Endothelial cell (in vitro differentiated cells): ENCODE results near the gene EML3. TPM values are rescaled to one million over a fixed set of nuclear protein-coding genes. Genes with fewer than 3 reads are reported as not detected.
A peak's percentile ranks its signal among the peaks of the same experiment; 100 is the strongest.

Source experiments
- DNase-seq: peaks from one replicate; pipeline ENCODE4 v3.0.0; 2021; ENCODE audit warnings: low spot score
- H3K27ac Mint-ChIP-seq: one replicate; pipeline ENCODE4 v1.8.0; 2021; ENCODE audit warnings: mixed read lengths, inconsistent platforms; ENCODE audit not compliant: unreplicated experiment
- H3K27me3 Mint-ChIP-seq: one replicate; pipeline ENCODE4 v1.8.0; 2021; ENCODE audit warnings: mild to moderate bottlenecking, moderate library complexity, mixed read lengths, inconsistent platforms; ENCODE audit not compliant: unreplicated experiment
- H3K36me3 Mint-ChIP-seq: one replicate; pipeline ENCODE4 v1.8.0; 2021; ENCODE audit warnings: mild to moderate bottlenecking, low read depth, mixed read lengths, inconsistent platforms; ENCODE audit not compliant: unreplicated experiment
- H3K4me1 Mint-ChIP-seq: one replicate; pipeline ENCODE4 v1.8.0; 2021; ENCODE audit warnings: mild to moderate bottlenecking, mixed read lengths, inconsistent platforms; ENCODE audit not compliant: unreplicated experiment
- H3K4me3 Mint-ChIP-seq: one replicate; pipeline ENCODE4 v1.8.0; 2021; ENCODE audit warnings: mild to moderate bottlenecking, mixed read lengths, inconsistent platforms; ENCODE audit not compliant: unreplicated experiment
- H3K9me3 Mint-ChIP-seq: one replicate; pipeline ENCODE4 v1.8.0; 2021; ENCODE audit warnings: mixed read lengths, inconsistent platforms; ENCODE audit not compliant: unreplicated experiment
- total RNA-seq: library from RNA; stranded (reverse); fragmentation: NEBNext Ultra II Directional; extraction: Animal tissue kit (Norgen Biotek cat#: 25700); gene quantifications from one replicate; pipeline ENCODE4 v1.2.1, GENCODE V29; 2021; ENCODE audit not compliant: unreplicated experiment
- TF ChIP-seq, protein P1 (sequence below): fragments of 200-600 bp; sonication (generic); IDR thresholded peaks from one replicate; pipeline ENCODE4 v1.5.0; 2021; ENCODE audit warnings: antibody characterized with exemption; ENCODE audit not compliant: unreplicated experiment

The EML3 gene
- total RNA-seq, 1 donor from 2014 or later: 98.6 TPM

DNA sequence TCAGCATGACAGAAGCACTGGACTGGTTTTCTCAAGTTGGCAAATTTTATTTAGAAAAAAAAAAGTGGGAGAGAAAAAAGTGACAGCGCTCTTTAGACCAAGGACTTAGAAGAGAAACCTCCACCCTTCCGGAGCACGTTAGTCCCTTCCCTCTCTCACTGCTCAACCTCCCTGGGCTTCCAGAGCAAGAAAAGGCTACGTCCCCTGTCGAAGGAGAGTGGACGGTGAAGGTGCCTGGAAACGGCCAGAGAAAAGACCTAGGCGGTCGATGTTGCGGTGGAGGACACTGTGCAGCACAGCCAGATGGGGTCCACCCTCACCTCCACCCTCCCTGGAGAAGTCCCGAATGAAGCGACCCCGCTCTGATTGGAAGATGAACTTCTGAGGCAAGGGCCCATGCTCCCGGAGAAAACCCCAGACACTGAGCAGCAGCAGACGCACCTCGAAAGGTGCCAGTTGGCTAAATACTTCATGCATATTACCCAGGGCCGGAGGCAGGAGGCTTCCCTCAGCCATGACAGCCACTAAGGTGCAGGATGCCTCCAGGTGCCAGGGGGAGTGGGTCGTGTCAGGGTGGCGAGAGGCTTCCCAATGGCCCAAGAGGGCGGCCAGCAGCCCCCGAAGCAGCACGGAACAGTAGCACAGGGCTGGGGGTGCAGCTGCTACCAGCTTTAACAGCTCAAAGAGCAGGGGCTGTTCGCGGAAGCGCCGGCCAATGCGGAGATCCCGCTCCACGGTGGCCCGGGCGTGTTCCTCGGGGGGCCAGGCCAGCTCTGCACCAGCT, 34.4 kb upstream of the EML3 start:
- Mint-ChIP-seq H3K36me3 (peaks cover 34% of the 10 kb centered on the region), H3K27ac (peak overlapping the region; percentile 97), H3K9me3 (no peaks in the 10 kb centered on the region), H3K4me3 (peak overlapping the region; percentile 99), H3K27me3 (peaks cover 14% of the 10 kb centered on the region), H3K4me1 (peaks cover 15% of the 10 kb centered on the region)
- TF ChIP-seq, protein P1, sequence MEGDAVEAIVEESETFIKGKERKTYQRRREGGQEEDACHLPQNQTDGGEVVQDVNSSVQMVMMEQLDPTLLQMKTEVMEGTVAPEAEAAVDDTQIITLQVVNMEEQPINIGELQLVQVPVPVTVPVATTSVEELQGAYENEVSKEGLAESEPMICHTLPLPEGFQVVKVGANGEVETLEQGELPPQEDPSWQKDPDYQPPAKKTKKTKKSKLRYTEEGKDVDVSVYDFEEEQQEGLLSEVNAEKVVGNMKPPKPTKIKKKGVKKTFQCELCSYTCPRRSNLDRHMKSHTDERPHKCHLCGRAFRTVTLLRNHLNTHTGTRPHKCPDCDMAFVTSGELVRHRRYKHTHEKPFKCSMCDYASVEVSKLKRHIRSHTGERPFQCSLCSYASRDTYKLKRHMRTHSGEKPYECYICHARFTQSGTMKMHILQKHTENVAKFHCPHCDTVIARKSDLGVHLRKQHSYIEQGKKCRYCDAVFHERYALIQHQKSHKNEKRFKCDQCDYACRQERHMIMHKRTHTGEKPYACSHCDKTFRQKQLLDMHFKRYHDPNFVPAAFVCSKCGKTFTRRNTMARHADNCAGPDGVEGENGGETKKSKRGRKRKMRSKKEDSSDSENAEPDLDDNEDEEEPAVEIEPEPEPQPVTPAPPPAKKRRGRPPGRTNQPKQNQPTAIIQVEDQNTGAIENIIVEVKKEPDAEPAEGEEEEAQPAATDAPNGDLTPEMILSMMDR: no peak
- DNase-seq: no peak

DNA sequence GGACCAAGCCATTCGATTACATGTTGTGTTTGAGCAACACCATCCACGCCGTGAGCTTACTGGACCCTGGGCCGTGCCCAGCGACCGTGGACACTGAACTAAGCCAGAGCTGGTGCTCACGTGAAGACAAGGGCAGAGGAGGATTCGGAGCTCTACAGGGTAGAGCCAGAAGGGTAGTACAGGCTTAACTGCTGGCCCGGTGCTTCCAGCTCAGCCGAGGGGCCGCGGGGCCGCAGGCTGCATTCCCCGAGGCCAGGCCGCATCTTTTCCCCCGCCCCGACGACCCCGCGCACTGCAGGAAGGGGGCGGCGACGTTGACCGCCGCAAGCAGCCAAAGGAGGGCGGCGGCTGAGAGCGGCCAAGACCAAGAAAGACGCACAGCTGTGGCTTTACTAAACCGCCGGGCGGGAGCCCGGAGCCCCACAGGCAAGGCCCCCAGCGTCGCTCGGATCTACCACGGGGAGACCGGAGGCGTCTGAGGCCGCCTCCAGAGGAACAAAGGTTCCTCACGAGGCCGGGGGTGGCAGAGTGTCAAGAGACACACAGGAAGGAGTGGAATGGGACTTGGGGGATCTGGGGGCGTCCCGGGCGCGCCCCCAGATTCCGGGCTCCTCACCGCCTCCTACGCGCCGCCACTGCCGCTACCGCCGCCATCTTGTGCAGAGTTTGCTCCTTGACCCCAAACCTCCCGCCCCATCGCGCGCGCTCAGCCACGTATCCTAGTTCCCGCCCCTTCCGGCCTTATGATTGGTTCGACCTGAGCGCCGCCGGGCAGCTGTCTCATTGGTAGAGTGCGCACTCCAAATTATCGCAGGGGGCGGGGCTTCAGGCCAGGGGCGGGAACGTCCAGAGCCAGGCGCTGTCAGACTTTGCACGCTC, 33.6 kb upstream of the EML3 start, which contains the start of gene GANAB:
Gene GANAB, minus strand, starts transcription at position 668 of the 879 bp plus-strand sequence. Its CDS starts 14 bp downstream, at position 654.
- H3K4me3 Mint-ChIP-seq: peak within 1 kb of the TSS; percentile 99
- peak within 1 kb of the TSS; percentile 97 for H3K27ac Mint-ChIP-seq
- peaks cover 18% of the 10 kb centered on the region for H3K4me1 Mint-ChIP-seq
- TF ChIP-seq, protein P1: no peak
- DNase-seq: peak; percentile 98
- peaks cover 14% of the 10 kb centered on the region for H3K27me3 Mint-ChIP-seq
- peaks cover 34% of the 10 kb centered on the region for H3K36me3 Mint-ChIP-seq
- H3K9me3 Mint-ChIP-seq: no peaks in the 10 kb centered on the region

DNA sequence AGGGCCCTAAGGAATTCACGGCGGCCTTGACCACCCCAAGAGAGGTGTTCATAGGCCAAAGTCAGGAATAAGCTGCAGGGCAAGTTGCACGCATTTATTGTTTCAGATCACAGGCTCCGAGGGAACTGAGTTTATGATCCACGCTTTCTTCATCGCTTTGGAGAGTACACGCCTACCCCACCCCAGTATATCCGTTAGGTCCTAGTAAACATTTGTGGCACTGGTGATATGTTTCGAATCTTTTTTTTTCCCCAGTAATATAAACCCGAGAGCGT, 33.0 kb upstream of the EML3 start:
- Mint-ChIP-seq H3K27ac (peak overlapping the region; percentile 97), H3K36me3 (peaks cover 34% of the 10 kb centered on the region), H3K4me1 (peaks cover 18% of the 10 kb centered on the region), H3K9me3 (no peaks in the 10 kb centered on the region), H3K4me3 (peak overlapping the region; percentile 99), H3K27me3 (peaks cover 15% of the 10 kb centered on the region)
- TF ChIP-seq, protein P1: no peak
- no peak for DNase-seq

DNA sequence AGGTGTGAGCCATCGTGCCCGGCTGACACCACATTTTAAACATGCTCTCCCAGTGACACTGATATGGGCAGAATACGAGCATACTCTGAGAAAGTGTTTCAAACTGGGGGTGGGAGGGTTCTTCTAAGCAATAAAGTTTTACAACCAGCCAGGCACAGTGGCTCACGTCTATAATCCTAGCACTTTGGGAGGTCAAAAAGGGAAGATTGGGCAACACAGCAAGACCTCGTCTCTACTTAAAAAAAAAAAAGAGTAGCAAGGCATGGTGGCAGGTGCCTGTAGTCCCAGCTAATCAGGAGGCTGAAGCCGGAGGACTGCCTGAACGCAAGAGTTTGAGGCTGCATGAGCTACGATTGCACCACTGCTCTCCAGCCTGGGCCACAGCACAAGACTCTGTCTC, 31.6 kb upstream of the EML3 start:
- no peaks in the 10 kb centered on the region for H3K9me3 Mint-ChIP-seq
- peaks cover 17% of the 10 kb centered on the region for H3K27me3 Mint-ChIP-seq
- DNase-seq: no peak
- TF ChIP-seq, protein P1: no peak
- peaks cover 24% of the 10 kb centered on the region for H3K4me1 Mint-ChIP-seq
- H3K27ac Mint-ChIP-seq: peak overlapping the region; percentile 57
- peak overlapping the region; percentile 47 for H3K4me3 Mint-ChIP-seq
- peaks cover 35% of the 10 kb centered on the region for H3K36me3 Mint-ChIP-seq

DNA sequence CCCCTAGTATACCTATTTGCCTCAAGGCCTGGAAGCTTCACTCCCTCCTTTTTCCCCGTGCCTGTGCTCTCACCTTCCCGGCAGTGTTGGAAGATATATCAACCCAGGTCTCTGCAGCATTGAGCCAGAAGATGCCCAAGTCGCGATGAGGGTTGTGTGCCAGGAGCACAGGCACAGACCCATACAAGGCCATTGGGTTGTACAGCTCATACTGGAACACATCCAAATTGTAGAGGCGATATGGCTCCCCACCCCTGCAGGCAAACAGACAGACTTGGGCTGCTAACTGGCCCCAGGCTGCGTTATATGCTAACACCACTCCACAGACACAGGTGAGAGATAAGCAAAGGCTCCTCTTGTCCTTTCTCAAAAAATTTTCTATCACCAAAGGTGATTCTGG, 19.9 kb upstream of the EML3 start:
- Mint-ChIP-seq H3K4me1 (no peaks in the 10 kb centered on the region), H3K36me3 (peaks cover 69% of the 10 kb centered on the region), H3K27ac (peak overlapping the region; percentile 78), H3K9me3 (no peaks in the 10 kb centered on the region), H3K27me3 (peaks cover 10% of the 10 kb centered on the region), H3K4me3 (peak overlapping the region; percentile 73)
- TF ChIP-seq, protein P1: no peak
- no peak for DNase-seq
